NCI-H2081 (cell line): ENCODE results near the gene TRMT44.
"Not testable (repeated sequence)": the region's sequence is repeated elsewhere in the genome, so short reads cannot be mapped to it uniquely, and the experiment has no call there.

Source experiments
- DNase-seq, 2 experiments: peaks; one replicate each; lab custom pipeline; 2025; lab: John Stamatoyannopoulos, UW

TRMT44 gene

DNA sequence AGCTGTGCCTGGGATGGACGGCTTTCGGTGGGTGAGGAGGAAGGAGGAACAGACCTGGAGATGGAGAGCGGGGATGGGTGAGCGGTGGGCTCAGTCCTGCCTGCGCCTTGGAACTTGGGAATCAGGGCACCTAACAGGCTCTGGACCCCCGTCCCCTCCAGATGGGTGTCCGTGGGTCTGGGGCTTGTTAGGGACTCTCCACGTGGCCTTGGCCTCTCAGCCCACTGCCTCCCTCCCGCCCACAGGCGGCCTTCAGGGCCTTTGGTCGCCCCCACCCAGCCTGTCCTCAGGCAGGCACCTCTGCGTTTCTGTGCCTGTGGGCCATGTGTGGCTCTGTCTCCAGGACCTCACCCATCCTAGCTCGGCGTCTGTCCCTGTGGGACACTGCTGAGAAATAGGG lies 29.0 kb downstream of the TRMT44 start:
- no peak for DNase-seq

DNA sequence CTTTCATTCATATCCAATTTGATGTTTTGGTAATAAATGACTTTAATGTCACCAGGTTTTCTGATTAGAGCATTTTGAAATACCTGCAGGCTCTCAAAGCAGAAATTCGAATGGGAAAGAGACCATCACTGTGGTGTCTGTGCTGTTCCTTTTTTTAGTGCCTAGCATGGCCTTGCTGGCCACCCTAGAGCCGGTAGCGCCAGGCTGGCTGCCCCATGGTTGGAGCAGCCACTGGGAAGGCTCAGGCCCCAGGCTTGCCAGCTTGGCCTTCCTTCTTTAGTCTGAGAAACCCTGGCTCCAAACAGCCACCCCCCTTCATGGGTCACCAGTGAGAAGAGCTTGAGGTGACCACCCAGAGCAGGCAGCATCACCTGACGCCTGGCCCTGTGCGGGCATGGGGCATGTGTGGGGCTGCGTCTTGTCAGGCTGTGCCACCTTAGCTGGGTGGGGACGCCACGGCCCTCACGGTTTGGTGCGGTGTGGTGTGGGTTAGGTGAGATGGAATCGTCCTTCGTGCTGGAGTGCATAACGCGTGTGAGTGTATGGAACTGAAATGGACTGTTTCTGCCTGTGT lies 30.0 kb downstream of the TRMT44 start:
- no peak for DNase-seq

DNA sequence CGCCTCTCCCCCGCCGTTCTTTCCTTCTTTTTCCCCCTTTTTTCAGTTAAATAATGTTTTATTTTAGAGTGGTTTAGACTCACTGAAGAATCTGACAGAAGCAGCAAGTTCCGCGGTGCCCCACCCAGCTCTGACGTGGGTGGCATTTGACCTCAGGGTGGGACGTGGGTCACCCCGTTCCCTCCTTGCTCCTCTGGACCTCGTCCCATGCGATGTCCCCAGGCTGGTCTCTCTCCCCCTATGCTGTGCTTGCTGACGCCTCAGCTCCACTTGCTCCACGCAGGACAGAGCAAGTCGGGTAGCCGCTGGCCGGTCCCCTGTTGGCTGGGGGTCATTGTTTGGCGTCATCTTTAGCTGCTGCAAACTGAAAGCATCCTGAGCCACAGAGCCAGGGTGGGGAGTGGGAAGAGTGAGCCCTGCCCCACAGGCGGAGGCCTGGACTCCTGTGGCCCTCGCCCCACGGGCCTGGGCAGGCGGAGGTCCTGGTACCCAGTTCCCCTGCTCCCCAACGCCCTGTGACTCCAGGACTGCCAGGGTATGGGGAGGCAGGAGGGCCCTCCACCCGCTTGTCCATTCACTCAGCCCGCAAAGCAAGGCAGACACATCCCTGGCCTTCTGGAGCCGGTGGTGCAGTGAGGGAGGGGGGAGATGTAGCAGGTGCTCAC lies 30.8 kb downstream of the TRMT44 start:
- no peak for DNase-seq

DNA sequence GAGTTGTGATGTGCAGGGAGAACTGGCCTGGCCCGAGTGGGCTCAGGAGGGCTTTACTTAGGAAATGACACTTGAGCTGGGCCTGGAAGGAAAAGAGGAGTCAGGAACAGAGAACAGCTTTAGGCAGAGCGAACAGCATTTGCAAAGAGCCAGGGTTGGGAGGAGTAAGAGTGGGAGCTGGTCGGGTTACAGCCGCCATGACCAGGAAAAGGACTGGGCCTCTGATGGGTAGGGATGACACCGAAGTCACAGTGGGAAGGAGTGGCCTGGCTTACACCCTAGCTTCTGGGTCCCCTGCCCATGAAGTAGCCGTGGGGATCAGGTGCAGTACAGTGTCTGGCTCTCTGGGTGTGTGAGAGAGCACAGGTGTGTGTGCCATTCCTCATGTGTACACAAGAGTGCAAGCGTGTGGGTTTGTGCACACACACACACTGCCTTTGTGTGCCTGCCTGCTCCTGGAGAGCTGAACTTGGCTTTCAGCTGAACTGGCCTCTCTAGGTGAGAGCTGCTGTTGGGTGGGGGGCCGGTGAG lies 31.6 kb downstream of the TRMT44 start:
- DNase-seq: no peak

DNA sequence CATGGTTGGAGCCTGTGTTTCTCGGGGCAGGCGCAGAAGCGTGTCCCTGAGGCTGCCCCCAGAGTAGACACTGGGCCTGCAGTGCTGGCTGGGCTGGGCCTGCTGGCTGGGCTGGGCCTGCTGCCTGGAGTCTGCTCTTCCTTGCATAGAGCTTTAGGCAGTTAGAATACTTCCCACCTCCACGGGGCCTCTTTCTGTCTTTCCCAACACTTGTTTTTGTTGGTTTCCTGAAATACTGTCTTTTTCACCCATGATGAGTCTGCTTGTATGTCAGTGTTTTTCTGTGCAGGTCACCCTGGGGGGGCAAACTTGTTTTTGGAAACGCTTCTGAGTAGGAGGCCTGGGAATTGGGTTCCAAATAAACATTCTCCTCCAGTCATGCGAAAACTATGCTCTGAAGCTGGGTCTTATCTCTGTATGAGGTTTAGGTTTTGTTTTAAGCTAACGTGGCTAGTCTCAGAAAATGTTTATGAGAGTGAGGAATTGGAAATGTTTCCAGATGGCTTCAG lies 32.2 kb downstream of the TRMT44 start:
- DNase-seq: no peak

DNA sequence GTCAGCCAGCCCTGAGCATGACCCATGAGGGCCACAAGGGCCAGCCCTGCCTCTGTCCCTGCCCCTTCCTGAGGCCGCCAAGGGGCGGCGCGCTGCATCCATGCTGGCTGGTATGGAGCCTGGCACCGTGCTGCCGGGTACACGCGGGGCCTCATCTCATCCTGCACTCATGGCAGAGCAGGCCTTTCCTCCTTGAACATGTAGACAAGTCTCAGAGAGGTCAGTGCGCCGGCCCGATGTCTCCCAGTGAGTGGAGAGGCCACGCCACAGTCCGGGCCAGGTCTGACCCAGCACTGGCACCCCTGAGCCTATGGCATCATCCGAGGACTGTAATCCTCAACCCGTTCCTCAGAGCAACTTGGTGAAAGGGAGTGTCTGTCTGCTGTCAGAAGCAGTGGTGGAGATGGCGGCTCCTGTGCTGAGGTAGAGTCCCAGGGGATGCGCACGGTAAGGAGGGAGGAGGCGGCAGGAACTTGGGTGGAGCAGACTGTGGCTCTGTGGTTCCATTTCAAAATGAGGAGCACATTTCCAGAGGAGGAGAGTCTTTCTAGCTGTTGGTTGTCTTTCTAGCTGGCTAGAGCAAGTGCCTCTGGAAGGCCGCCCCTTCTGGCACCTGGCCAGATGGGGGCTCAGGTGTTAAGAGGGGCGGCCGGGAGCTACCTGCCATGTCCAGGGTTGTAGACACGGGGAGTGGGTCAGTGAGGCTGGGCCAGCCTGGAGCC lies 32.8 kb downstream of the TRMT44 start:
- DNase-seq: no peak

DNA sequence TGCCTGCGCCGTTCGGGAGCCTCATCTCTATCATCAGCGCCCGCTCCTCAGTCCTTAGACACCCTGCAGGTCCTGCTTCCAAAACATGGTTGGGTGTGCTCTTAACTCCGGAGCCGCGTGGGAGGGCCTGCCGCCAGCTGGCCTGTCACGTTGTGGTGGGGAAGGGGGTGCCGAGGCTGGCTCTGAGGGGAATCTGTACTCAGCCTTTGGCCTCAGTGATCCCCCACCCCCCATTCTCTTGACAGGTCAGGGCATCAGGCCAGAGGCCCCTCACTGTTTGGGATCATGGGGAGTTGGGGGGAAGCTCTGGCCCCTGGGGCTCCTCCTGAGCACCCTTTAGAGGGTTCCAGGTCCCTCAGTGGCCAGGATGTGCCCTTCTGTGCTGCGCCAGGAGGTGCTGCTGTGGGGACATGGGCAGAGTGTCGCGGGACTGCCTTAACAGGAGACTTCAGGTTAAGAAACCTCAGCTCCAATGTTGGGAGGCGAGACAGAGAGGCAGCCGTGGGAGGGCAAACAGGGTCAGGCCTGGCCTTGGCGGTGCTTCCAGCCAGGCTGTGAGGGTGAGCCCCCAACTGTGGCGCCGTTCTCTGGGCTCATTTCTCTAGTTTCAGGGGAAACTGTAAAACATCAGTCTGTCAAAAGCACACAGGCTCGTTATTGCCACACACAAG lies 33.5 kb downstream of the TRMT44 start:
- no peak for DNase-seq

DNA sequence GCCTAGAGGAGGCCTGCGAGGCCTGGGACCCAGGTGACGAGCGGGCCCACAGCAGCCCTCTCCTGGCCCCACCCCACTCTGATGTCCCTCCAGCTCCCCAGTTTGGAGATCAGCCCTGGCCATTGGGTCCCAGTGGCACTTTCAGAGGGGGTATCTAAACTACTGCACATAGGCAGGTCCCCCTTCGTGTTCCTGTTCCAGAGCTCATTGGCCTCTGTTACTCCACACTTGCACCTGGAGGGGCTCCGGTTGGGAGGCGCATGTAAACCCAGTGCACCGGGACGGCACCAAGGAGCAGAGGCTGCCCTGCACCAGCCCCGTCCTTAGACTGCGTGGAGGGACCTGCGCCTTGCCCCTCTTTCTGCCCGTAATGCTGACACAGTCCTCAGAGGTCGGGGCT lies 34.3 kb downstream of the TRMT44 start:
- DNase-seq: no peak

DNA sequence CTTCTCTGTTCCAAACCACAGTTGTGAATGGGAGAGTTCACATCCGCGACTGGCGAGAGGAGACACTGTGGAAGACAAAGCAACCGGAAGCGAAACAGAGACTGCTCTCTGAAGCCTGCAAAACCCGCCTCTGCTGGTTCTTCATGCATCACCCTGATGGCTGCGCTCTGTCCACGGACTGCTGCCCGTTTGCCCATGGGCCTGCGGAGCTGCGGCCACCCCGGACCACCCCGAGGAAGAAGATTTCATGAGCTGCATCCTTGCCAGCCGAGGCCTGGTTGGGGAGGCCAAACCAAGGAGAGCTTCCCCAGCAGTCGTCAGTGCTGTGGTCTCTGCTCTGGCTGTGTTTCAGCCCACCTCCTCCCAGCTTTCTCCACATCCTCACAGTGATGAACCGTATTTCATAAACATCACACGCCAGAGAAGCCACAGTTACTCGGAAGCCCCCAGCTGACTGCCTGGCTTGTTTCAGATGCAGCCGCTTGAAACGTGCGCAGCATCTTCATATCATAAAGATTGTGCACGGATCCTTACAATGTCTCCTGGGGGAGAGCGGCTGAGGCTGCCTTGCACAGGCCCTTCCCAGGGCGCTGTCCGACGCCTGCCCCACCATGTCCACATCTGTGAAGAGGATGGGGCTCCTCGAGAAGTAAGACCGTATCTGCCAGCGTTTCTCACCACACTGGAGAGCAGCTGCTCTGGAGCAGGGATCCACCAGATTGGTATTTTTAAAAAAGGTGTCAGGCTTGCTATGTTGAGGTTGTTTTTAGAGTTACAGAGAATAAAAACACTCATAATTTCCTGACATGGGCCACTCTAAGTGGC lies 35.4 kb downstream of the TRMT44 start:
- no peak for DNase-seq

DNA sequence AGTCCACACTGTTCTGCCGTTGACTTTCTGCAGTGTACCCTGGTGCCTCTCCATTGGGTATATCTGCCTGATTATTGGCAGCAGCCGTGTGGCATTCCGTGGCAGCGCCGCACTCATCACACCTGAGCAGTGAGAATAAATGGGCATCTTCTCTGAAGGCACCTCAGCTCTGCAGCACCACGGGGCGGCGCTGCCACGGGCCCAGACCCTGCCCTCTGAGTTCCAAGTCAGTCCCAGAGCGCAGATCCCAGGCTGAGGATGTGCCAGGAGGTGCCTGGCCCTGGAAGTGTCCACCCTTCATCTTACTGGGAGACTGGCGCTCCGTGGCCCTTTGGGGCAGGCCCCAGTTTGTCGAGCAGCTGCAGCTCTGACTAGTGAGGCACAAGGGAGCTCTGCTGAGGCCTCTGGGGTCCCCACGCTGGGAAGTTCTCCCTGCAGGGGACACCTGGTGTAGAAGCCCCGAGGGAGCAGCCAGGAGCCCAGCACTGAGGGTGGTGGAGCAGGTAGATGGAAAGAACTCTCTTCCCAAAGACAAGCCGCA lies 36.6 kb downstream of the TRMT44 start:
- DNase-seq: no peak

DNA sequence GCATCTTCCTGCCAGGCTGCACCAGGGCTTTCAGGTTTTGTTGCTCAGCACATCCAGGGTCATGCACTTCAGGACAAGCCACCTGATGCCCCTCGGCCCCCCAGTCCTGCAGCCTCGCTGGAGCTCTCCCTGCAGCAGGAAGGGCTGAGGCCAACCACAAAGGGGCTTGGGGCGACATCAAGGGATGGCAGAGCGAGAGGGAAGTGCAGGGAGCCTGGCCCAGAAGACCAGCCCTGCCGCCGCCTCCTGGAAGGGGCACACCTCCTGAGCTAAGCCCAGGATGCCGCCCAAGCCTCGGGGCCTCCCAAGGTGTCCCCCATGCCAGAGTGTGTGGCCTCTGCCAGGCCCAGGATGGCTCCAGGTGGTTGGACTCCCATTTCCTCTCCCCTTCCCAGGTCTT lies 37.1 kb downstream of the TRMT44 start:
- DNase-seq: no peak

DNA sequence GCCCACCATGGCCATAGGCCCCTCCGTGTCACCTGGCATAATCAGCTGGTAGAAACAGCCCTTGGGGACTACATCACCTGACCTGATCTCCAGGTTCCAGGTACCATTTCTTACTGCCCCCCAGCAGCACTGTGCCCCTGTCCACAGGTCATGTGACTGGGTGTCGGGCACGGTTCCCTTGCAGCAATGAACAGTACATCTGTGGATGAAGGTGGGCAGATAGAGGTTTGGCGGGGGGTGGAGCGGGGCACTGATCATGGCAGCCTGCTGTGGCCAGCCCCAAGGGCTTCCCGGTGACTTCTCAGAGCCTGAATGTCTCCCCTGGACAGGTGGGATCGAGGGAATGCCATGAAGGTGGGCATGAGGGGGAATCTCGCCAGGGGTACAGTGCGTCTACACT lies 37.8 kb downstream of the TRMT44 start:
- DNase-seq: no peak

DNA sequence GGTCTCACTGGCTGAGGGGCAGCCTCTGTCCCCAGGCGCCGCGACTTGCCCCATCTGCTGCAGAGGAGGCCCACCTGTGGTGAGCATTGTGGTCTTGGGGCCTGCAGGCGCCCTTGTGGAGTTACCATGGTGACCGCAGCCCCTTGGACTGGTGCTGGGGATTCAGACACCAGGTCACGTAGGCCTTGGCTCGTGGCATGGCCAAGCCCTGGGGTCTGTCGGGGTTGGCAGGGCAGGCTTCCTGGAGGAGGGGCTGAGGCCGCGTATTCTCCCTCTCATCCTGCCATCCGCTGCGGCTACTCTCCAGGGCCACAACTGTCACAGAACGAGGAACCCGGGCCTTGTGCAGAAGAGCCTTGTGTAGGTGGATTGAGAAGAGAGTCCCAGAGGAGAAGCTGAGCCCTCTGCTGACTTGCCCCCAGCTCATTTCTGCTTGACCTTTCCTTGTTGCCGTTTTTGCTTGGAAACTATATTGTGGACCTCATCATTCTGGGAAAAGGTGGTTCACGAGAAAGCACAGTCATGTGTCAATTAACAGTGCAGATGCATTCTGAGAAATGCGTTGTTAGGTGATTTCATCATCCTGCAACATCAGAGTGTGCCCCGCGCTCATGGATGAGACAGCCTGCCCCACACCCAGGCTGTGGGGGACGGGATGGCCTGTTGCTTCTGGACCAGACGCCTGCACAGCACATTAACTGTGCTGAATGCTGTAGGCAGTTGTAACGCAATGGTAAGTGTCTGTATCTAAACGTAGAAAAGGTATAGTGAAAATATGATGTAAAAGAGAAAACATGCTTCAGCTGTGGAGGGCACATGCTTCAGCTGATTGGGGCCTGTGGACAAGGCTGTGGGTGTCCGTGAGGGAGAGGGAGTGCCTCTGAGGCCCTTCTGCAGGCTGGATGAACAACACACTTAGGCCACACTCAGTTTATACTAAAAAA lies 38.5 kb downstream of the TRMT44 start:
- no peak for DNase-seq

DNA sequence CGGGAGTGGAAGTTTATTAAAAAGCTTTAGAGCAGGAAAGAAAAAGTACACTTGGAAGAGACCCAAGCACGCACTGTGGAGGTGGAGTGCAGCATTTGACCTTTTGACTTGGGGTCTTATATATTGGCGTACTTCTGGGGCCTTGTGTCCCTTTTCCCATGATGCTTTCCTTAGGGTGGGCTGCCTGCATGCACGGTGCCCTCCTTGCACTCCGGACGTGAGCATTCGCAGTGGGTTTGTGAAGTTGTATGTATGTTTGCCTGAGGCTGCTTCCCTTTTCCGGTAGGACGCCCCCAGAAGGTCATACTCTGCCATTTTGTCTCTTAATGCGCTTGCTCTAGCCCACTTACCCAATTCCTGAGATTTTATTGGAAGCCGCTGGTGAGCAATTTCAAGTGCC lies 39.6 kb downstream of the TRMT44 start:
- DNase-seq: no peak

DNA sequence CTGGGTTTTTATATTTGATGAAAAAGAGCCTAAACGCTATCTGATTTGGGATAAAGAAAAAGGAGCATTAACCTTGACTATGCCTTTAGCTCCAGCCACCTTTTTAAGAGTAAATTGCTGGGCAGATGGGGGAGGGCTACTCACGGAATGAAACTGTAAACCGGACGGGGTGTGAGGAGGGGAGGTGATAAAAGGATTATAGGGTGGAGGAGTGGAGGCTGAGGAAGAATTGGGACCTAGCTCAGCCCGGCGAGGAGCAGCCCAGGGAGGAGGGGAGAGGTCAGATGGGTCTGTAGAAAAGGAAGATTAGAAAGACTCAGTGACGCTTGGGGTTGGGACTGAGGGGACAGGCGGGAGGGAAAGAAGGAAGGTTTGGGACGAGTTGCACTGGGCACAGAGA lies 46.1 kb downstream of the TRMT44 start:
- not testable (repeated sequence) for DNase-seq

DNA sequence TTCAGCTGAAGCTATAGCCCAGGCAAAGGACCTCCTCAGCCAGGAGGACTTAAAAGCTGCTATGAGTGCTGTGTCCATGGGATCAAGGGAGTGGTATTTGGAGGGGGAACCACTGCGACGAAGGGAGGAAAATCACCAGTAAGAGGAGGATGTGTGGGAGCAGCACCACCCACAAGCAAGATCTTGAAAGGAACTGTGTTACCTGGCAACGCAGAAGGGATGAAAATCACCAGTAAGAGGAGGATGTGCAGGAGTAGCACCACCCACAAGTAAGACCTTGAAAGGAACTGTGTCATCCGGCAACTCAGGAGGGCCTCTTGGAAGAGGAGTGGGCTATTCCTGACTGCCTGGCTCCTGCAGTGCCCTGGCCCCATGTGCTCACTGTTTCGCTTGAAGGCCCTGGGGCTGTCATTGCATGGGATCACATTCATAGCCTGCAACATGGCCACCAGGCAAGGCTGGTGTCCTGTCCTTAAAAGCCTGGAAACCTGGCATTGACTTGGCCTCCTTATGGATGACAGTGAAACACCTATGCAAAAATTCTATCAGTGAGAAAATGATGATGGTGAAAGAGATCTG lies 48.3 kb downstream of the TRMT44 start:
- DNase-seq: no peak

DNA sequence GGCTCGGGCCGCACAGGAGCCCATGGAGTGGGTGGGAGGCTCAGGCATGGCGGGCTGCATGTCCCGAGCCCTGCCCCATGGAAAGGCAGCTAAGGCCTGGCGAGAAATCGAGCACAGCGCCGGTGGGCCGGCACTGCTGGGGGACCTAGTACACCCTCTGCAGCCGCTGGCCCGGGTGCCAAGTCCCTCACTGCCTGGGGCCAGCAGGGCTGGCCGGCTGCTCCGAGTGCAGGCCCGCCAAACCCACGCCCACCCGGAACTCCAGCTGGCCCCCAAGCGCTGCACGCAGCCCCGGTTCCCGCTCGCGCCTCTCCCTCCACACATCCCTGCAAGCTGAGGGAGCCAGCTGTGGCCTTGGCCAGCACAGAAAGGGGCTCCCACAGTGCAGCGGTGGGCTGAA lies 50.9 kb downstream of the TRMT44 start:
- DNase-seq: not testable (repeated sequence)

DNA sequence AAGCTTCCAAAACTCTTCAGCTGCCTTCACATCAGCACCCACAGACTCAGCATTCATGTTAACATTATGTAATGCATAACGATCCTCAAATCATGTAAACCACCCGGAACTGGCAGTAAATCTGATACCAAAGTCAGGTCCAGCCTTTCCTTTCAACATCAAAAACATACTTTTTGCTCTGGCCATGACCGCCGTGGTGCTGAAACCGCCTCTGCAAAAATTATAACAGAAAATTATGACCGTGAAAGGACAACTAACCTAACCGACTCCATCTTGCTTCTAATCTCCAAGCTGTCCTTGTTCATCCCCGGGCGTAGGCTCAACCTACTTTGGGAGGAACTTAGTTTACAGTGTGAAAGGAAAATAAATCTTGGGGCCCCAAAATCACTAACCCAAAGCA lies 51.6 kb downstream of the TRMT44 start:
- no peak for DNase-seq

DNA sequence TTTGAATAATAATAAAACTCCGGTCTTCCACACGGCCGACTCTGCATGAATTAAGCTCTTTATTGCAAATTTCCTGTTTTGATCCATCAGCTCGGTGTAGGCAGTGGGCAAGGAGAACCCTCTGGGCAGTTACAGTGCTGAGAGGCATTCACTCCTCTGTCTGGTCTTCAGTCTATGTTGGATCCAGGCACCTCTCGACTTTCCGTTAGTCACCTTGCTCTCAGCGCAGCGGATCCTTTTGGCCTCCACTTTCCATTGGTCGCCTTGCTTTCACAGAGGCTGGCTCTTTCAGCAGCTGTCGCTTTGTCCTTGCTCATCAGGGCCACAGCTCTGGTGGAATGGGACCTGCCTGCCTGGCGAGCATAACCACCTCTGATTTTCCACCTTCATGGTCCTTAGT lies 52.9 kb downstream of the TRMT44 start:
- DNase-seq: no peak

DNA sequence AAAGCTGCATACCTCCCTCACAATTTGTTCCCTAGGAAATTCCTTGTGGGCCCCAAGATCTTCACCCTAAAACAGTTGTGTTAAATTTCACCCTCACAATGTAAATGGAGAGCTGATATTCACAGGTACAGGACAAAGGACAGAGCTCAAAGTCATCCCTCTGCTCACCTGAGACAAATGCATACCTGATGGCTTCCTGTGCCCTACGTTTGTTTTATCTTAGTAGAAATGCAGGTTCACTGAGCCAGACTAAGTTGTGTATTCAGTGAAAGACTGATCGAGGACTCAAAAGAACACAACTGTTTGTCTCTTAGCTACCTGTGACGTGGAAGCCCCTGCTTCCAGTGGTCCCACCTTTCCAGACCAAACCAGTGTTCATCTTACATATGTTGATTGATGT lies 53.6 kb downstream of the TRMT44 start:
- no peak for DNase-seq
